Karpas-422 (cell line): ENCODE measurements around the gene SMLR1. TPM values are rescaled to one million over a fixed set of nuclear protein-coding genes. Genes with fewer than 3 reads are reported as not detected.
"Not testable (repeated sequence)": the region's sequence is repeated elsewhere in the genome, so short reads cannot be mapped to it uniquely, and the experiment has no call there.

ENCODE experiments used
- DNase-seq: peaks from one replicate; pipeline ENCODE4 v3.0.0-alpha.2; 2015
- H2AFZ ChIP-seq: fragments of 200-600 bp; sonication (generic); 2 replicates; pipeline ENCODE4 v1.6.1; 2014; ENCODE audit warnings: antibody characterized with exemption, low read length, mixed read lengths
- H3K27ac ChIP-seq: fragments of 200-600 bp; sonication (generic); 2 replicates; pipeline ENCODE4 v1.5.1; 2014; ENCODE audit warnings: mild to moderate bottlenecking, low read length, moderate library complexity
- H3K27me3 ChIP-seq: fragments of 200-600 bp; sonication (generic); 2 replicates; pipeline ENCODE4 v1.6.1; 2014; ENCODE audit warnings: low read length, mixed read lengths
- H3K36me3 ChIP-seq: fragments of 200-600 bp; sonication (generic); 2 replicates; pipeline ENCODE4 v1.6.1; 2014; ENCODE audit warnings: low read length, mixed read lengths; ENCODE audit not compliant: insufficient read depth
- H3K4me1 ChIP-seq: fragments of 200-600 bp; sonication (generic); 2 replicates; pipeline ENCODE4 v1.6.1; 2014; ENCODE audit warnings: mild to moderate bottlenecking, low read length, mixed read lengths
- H3K4me2 ChIP-seq: fragments of 200-600 bp; sonication (generic); 2 replicates; pipeline ENCODE4 v1.6.1; 2014; ENCODE audit warnings: low read length, low read depth, mild to moderate bottlenecking; ENCODE audit not compliant: poor library complexity, severe bottlenecking
- H3K4me3 ChIP-seq: fragments of 200-600 bp; sonication (generic); 2 replicates; pipeline ENCODE4 v1.5.1; 2014; ENCODE audit warnings: mild to moderate bottlenecking, antibody characterized with exemption, low read length, mixed read lengths
- H3K79me2 ChIP-seq: fragments of 200-600 bp; sonication (generic); 2 replicates; pipeline ENCODE4 v1.6.1; 2014; ENCODE audit warnings: mild to moderate bottlenecking, low read length, mixed read lengths
- H3K9ac ChIP-seq: fragments of 200-600 bp; sonication (generic); 2 replicates; pipeline ENCODE4 v1.6.0; 2014; ENCODE audit warnings: low read length
- H3K9me2 ChIP-seq: fragments of 200-600 bp; sonication (generic), shearing (Covaris generic); replicated peaks from 2 replicates; pipeline ENCODE4 v1.6.0; 2014; ENCODE audit warnings: mild to moderate bottlenecking, low read length, moderate library complexity; ENCODE audit not compliant: insufficient read depth
- H3K9me3 ChIP-seq: fragments of 300-700, 200-600 bp; sonication (generic); 2 replicates; pipeline ENCODE4 v1.6.1; 2014; ENCODE audit warnings: low read length, mixed read lengths
- H4K20me1 ChIP-seq: fragments of 200-600 bp; sonication (generic); 2 replicates; pipeline ENCODE4 v1.6.1; 2014; ENCODE audit warnings: mild to moderate bottlenecking, antibody characterized with exemption, low read length, low read depth; ENCODE audit not compliant: insufficient read depth
- total RNA-seq: library from RNA; depleted of rRNA; stranded (reverse); fragments of >200 nt; shearing (Covaris generic); gene quantifications from 2 replicates; pipeline ENCODE4 v1.2.3, GENCODE V29; 2014; ENCODE audit warnings: low replicate concordance

The SMLR1 gene
- total RNA-seq, 1 experiment from 2014 or later: not detected

- no peaks in the 10 kb centered on the region for H3K4me1 ChIP-seq
- H3K36me3 ChIP-seq: no peaks in the 10 kb centered on the region
- H3K79me2 ChIP-seq: no peaks in the 10 kb centered on the region
- no peaks in the 10 kb centered on the region for H3K9me2 ChIP-seq
- no peak overlapping the region for H3K4me3 ChIP-seq
- DNase-seq: no peak
- no peak overlapping the region for H3K4me2 ChIP-seq
- H4K20me1 ChIP-seq: no peaks in the 10 kb centered on the region
- no peaks in the 10 kb centered on the region for H3K27me3 ChIP-seq
- no peak overlapping the region for H3K9ac ChIP-seq
- no peak overlapping the region for H3K27ac ChIP-seq
- no peaks in the 10 kb centered on the region for H3K9me3 ChIP-seq
- no peak overlapping the region for H2AFZ ChIP-seq
Observed at GRCh38 chr6:130788954-130789353, 38.3 kb upstream of the SMLR1 start.

GRCh38 chr6:130794010-130794697 is 33.1 kb upstream of the SMLR1 start:
- H3K9me3 ChIP-seq: no peaks in the 10 kb centered on the region
- H2AFZ ChIP-seq: no peak overlapping the region
- no peaks in the 10 kb centered on the region for H3K79me2 ChIP-seq
- no peaks in the 10 kb centered on the region for H3K36me3 ChIP-seq
- H3K27me3 ChIP-seq: no peaks in the 10 kb centered on the region
- H3K4me2 ChIP-seq: no peak overlapping the region
- no peaks in the 10 kb centered on the region for H3K4me1 ChIP-seq
- 0 out of 2 replicates have a peak, but pooled peaks cover 3% of the 10 kb centered on the region for H3K9me2 ChIP-seq
- no peak overlapping the region for H3K9ac ChIP-seq
- H3K4me3 ChIP-seq: no peak overlapping the region
- no peak for DNase-seq
- no peak overlapping the region for H3K27ac ChIP-seq
- no peaks in the 10 kb centered on the region for H4K20me1 ChIP-seq

- Histone ChIP-seq H3K9ac (no peak overlapping the region), H3K4me1 (no peaks in the 10 kb centered on the region), H4K20me1 (no peaks in the 10 kb centered on the region), H3K79me2 (no peaks in the 10 kb centered on the region), H3K4me2 (no peak overlapping the region), H3K27ac (no peak overlapping the region), H3K36me3 (no peaks in the 10 kb centered on the region), H3K4me3 (no peak overlapping the region), H3K9me3 (no peaks in the 10 kb centered on the region), H3K27me3 (no peaks in the 10 kb centered on the region), H3K9me2 (0 out of 2 replicates have a peak, but pooled peaks cover 3% of the 10 kb centered on the region), H2AFZ (no peak overlapping the region)
- no peak for DNase-seq
Observed at GRCh38 chr6:130794738-130795137, 32.5 kb upstream of the SMLR1 start.

GRCh38 chr6:130796313-130796905 is 30.8 kb upstream of the SMLR1 start:
- no peak overlapping the region for H3K27ac ChIP-seq
- no peak overlapping the region for H3K9ac ChIP-seq
- H3K4me2 ChIP-seq: no peak overlapping the region

GRCh38 chr6:130797061-130797460 is 30.1 kb upstream of the SMLR1 start:
- Histone ChIP-seq H3K9ac (no peak overlapping the region), H3K4me1 (no peaks in the 10 kb centered on the region), H4K20me1 (no peaks in the 10 kb centered on the region), H2AFZ (no peak overlapping the region), H3K4me2 (no peak overlapping the region), H3K4me3 (no peak overlapping the region), H3K9me2 (0 out of 2 replicates have a peak, but pooled peaks cover 3% of the 10 kb centered on the region), H3K27me3 (no peaks in the 10 kb centered on the region), H3K79me2 (no peaks in the 10 kb centered on the region), H3K36me3 (no peaks in the 10 kb centered on the region), H3K9me3 (peaks cover 6% of the 10 kb centered on the region; the same call in 1 of the 2 replicates), H3K27ac (no peak overlapping the region)
- DNase-seq: no peak

More at GRCh38 chr6:130796313-130796905, 30.8 kb upstream of the SMLR1 start:
- Histone ChIP-seq H3K4me3 (no peak overlapping the region), H3K9me3 (peaks cover 6% of the 10 kb centered on the region; the same call in 1 of the 2 replicates), H3K27me3 (no peaks in the 10 kb centered on the region), H3K36me3 (no peaks in the 10 kb centered on the region), H2AFZ (no peak overlapping the region), H4K20me1 (no peaks in the 10 kb centered on the region), H3K4me1 (no peaks in the 10 kb centered on the region), H3K9me2 (0 out of 2 replicates have a peak, but pooled peaks cover 3% of the 10 kb centered on the region), H3K79me2 (no peaks in the 10 kb centered on the region)
- no peak for DNase-seq

- H3K27me3 ChIP-seq, H2AFZ ChIP-seq, H3K9me2 ChIP-seq, H3K9me3 ChIP-seq, H3K36me3 ChIP-seq, H3K4me3 ChIP-seq, DNase-seq, H3K4me2 ChIP-seq, H3K27ac ChIP-seq, H3K9ac ChIP-seq, H4K20me1 ChIP-seq, H3K79me2 ChIP-seq, H3K4me1 ChIP-seq: not testable (repeated sequence)
Observed at GRCh38 chr6:130801368-130801767, 25.8 kb upstream of the SMLR1 start.

GRCh38 chr6:130810307-130811030 is 16.7 kb upstream of the SMLR1 start:
- DNase-seq: no peak
- H3K79me2 ChIP-seq: no peaks in the 10 kb centered on the region
- no peaks in the 10 kb centered on the region for H3K27me3 ChIP-seq
- H3K4me1 ChIP-seq: no peaks in the 10 kb centered on the region
- H3K27ac ChIP-seq: no peak overlapping the region
- H3K4me2 ChIP-seq: no peak overlapping the region
- H4K20me1 ChIP-seq: no peaks in the 10 kb centered on the region
- H3K9me3 ChIP-seq: no peaks in the 10 kb centered on the region
- H3K9me2 ChIP-seq: no peaks in the 10 kb centered on the region
- no peak overlapping the region for H2AFZ ChIP-seq
- no peaks in the 10 kb centered on the region for H3K36me3 ChIP-seq
- no peak overlapping the region for H3K9ac ChIP-seq
- no peak overlapping the region for H3K4me3 ChIP-seq

GRCh38 chr6:130811932-130812331 is 15.3 kb upstream of the SMLR1 start:
- Histone ChIP-seq H3K27me3 (no peaks in the 10 kb centered on the region), H2AFZ (no peak overlapping the region), H3K4me3 (no peak overlapping the region), H3K79me2 (no peaks in the 10 kb centered on the region), H3K9ac (no peak overlapping the region), H3K27ac (no peak overlapping the region), H4K20me1 (no peaks in the 10 kb centered on the region), H3K36me3 (no peaks in the 10 kb centered on the region), H3K9me3 (no peaks in the 10 kb centered on the region), H3K9me2 (no peaks in the 10 kb centered on the region), H3K4me2 (no peak overlapping the region), H3K4me1 (no peaks in the 10 kb centered on the region)
- no peak for DNase-seq
